HEK293T (cell line): ENCODE data around the gene GPATCH4.

Experiments
- BHLHE40 ChIP-seq: fragments of 450-650 bp; IDR thresholded peaks from 2 replicates; pipeline ENCODE4 v1.6.1; 2016; ENCODE audit warnings: mild to moderate bottlenecking, moderate library complexity, borderline replicate concordance
- CTBP1 ChIP-seq: fragments of 450-650 bp; IDR thresholded peaks from 2 replicates; pipeline ENCODE4 v1.6.1; 2016; ENCODE audit warnings: borderline replicate concordance
- FOXA1 ChIP-seq: fragments of 450-650 bp; IDR thresholded peaks from 2 replicates; pipeline ENCODE4 v1.6.1; 2016; ENCODE audit warnings: mild to moderate bottlenecking
- FOXK2 ChIP-seq: fragments of 450-650 bp; IDR thresholded peaks from 2 replicates; pipeline ENCODE4 v1.6.1; 2016; ENCODE audit warnings: mild to moderate bottlenecking
- FOXM1 ChIP-seq: fragments of 450-650 bp; IDR thresholded peaks from 2 replicates; pipeline ENCODE4 v1.6.1; 2017; ENCODE audit warnings: mild to moderate bottlenecking, borderline replicate concordance
- HDGF ChIP-seq: fragments of 450-650 bp; IDR thresholded peaks from 2 replicates; pipeline ENCODE4 v1.6.1; 2017; ENCODE audit warnings: antibody characterized with exemption, borderline replicate concordance
- SP1 ChIP-seq: fragments of 450-650 bp; IDR thresholded peaks from 2 replicates; pipeline ENCODE4 v1.6.1; 2017
- TARDBP ChIP-seq: fragments of 450-650 bp; IDR thresholded peaks from 2 replicates; pipeline ENCODE4 v1.6.1; 2016
- ZNF384 ChIP-seq: fragments of 450-650 bp; IDR thresholded peaks from 2 replicates; pipeline ENCODE4 v1.6.1; 2016

GRCh38 chr1:156544592-156545102 is 56.6 kb downstream of the GPATCH4 start:
- no peak for TF ChIP-seq FOXM1
- no peak for TF ChIP-seq SP1
- no peak for TF ChIP-seq BHLHE40
- TF ChIP-seq TARDBP: no peak
- no peak for TF ChIP-seq HDGF
- TF ChIP-seq FOXA1: no peak
- TF ChIP-seq CTBP1: no peak
- no peak for TF ChIP-seq FOXK2
- TF ChIP-seq ZNF384: no peak
